ENCODE results near the gene ATOSB.
A peak's percentile ranks its signal among the peaks of the same experiment; 100 is the strongest.

- no peak for TF ChIP-seq CEBPB (IDR thresholded peaks at IDR 0.05)
- peak; percentile 82 for TF ChIP-seq TAF1 (IDR thresholded peaks at IDR 0.05; ENCODE audit: low read depth)
- TF ChIP-seq EGR1 (IDR thresholded peaks at IDR 0.05), result no peak
- TF ChIP-seq TEAD4 (IDR thresholded peaks at IDR 0.05), result peak; percentile 13; the same call in 1 of the 2 replicates
- TF ChIP-seq RAD21 (IDR thresholded peaks at IDR 0.05; ENCODE audit: low read depth), result peak; percentile 55
- TF ChIP-seq MAX (IDR thresholded peaks at IDR 0.05), result peak; percentile 63
- peak; percentile 95 for TF ChIP-seq ZBTB7A (IDR thresholded peaks at IDR 0.05; ENCODE audit: low read depth)
- TF ChIP-seq FOXM1 (IDR thresholded peaks at IDR 0.05; ENCODE audit: borderline replicate concordance, low read depth), result no peak
- TF ChIP-seq, protein P1, sequence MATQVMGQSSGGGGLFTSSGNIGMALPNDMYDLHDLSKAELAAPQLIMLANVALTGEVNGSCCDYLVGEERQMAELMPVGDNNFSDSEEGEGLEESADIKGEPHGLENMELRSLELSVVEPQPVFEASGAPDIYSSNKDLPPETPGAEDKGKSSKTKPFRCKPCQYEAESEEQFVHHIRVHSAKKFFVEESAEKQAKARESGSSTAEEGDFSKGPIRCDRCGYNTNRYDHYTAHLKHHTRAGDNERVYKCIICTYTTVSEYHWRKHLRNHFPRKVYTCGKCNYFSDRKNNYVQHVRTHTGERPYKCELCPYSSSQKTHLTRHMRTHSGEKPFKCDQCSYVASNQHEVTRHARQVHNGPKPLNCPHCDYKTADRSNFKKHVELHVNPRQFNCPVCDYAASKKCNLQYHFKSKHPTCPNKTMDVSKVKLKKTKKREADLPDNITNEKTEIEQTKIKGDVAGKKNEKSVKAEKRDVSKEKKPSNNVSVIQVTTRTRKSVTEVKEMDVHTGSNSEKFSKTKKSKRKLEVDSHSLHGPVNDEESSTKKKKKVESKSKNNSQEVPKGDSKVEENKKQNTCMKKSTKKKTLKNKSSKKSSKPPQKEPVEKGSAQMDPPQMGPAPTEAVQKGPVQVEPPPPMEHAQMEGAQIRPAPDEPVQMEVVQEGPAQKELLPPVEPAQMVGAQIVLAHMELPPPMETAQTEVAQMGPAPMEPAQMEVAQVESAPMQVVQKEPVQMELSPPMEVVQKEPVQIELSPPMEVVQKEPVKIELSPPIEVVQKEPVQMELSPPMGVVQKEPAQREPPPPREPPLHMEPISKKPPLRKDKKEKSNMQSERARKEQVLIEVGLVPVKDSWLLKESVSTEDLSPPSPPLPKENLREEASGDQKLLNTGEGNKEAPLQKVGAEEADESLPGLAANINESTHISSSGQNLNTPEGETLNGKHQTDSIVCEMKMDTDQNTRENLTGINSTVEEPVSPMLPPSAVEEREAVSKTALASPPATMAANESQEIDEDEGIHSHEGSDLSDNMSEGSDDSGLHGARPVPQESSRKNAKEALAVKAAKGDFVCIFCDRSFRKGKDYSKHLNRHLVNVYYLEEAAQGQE (IDR thresholded peaks at IDR 0.05; ENCODE audit: low read depth), result no peak
- peak; percentile 87 for TF ChIP-seq YY1 (IDR thresholded peaks at IDR 0.05; ENCODE audit: low read depth)
- TF ChIP-seq, protein P2, sequence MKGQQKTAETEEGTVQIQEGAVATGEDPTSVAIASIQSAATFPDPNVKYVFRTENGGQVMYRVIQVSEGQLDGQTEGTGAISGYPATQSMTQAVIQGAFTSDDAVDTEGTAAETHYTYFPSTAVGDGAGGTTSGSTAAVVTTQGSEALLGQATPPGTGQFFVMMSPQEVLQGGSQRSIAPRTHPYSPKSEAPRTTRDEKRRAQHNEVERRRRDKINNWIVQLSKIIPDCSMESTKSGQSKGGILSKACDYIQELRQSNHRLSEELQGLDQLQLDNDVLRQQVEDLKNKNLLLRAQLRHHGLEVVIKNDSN (IDR thresholded peaks at IDR 0.05), result no peak
- no peak for TF ChIP-seq CREB1 (IDR thresholded peaks at IDR 0.05; ENCODE audit: low read depth)
These were observed 19.4 kb downstream of the ATOSB start, which contains the start of gene PIGO for GRCh38 chr9:35096035-35096849.

Measured in Ishikawa (cell line).